Heart right ventricle (tissue), 16 donors: ENCODE results near the gene NWD2. TPM values are rescaled to one million over a fixed set of nuclear protein-coding genes. Genes with fewer than 3 reads are reported as not detected.

Experiments
- ATAC-seq, 8 donors: fragments of 200-7000 bp; cut with Tn5 transposase; one replicate each; pipeline ENCODE4 v1.9.1; 2020; ENCODE audit warnings: mild to moderate bottlenecking in 8 of 8, moderate library complexity in 8 of 8, moderate number of reproducible peaks in 1 of 8
- DNase-seq, 2 donors: peaks; one replicate each; pipeline ENCODE4 v3.0.0-alpha.2; 2020
- H3K27ac ChIP-seq, 10 donors: fragments of 200-600 bp; sonication (generic) in 2 of 10; one replicate each; pipeline versions ENCODE4 v1.5.0 to v1.8.0; 2020 to 2022; ENCODE audit warnings: mild to moderate bottlenecking in 3 of 10
- H3K27me3 ChIP-seq, 7 donors: fragments of 200-600 bp; one replicate each; pipeline ENCODE4 v1.8.0; 2021 to 2022; ENCODE audit warnings: mild to moderate bottlenecking in 2 of 7
- H3K36me3 ChIP-seq, 9 donors: fragments of 200-600 bp; sonication (generic) in 1 of 9; one replicate each; pipeline versions ENCODE4 v1.5.0 to v1.8.0; 2020 to 2022; ENCODE audit warnings: mild to moderate bottlenecking in 2 of 9
- H3K4me1 ChIP-seq, 9 donors: fragments of 200-600 bp; sonication (generic) in 1 of 9; one replicate each; pipeline versions ENCODE4 v1.5.0 to v1.8.0; 2020 to 2022; ENCODE audit warnings: mild to moderate bottlenecking in 4 of 9
- H3K4me3 ChIP-seq, 10 donors: fragments of 200-600 bp; sonication (generic) in 2 of 10; one replicate each; pipeline versions ENCODE4 v1.5.0 to v1.8.0; 2020 to 2022; ENCODE audit warnings: mild to moderate bottlenecking in 7 of 10, moderate library complexity in 2 of 10
- H3K9me3 ChIP-seq, 11 donors: fragments of 200-600 bp in 10 of 11; sonication (generic) in 2 of 11; one replicate each; pipeline versions ENCODE4 v1.5.0 to v1.8.0; 2013 to 2022; ENCODE audit warnings: mild to moderate bottlenecking in 2 of 11, control low read depth in 1 of 11, moderate library complexity in 1 of 11
- CTCF ChIP-seq, 9 donors: fragments of 200-600 bp; sonication (generic) in 2 of 9; IDR thresholded peaks; one replicate each; pipeline versions ENCODE4 v1.5.0 to v1.8.0; 2021 to 2022; ENCODE audit warnings: antibody characterized with exemption in 9 of 9, mild to moderate bottlenecking in 5 of 9, moderate library complexity in 1 of 9
- WGBS, 2 donors: extraction: QIAGEN DNeasy Blood & Tissue Kit; methylation state at CpG; one replicate each; pipeline ENCODE4 v1.1.7; 2013; ENCODE audit warnings: inconsistent platforms in 1 of 2; 5-methylcytosine and 5-hydroxymethylcytosine counted together
- intact Hi-C, 10 donors: fragments of 100-400 bp; cut with DNase I; formaldehyde crosslinking; loops; one replicate each; pipeline versions ENCODE4 v1.11.1 to v1.14.2; 2022
- polyA plus RNA-seq, 2 donors: library from polyadenylated mRNA; stranded (reverse); fragments of 200-250 nt; gene quantifications; one replicate each; pipeline ENCODE4 v1.2.3, GENCODE V29; 2013
- total RNA-seq, 10 donors: library from RNA; stranded (reverse); fragmentation: NEBNext Ultra II Directional in 3 of 10; extraction: Animal tissue kit (Norgen Biotek cat#: 25700) in 3 of 10; gene quantifications; one replicate each; pipeline versions ENCODE4 v1.2.1 to v1.2.4, GENCODE V29; 2021 to 2023
- donor health status: Arrhythmogenic right ventricular cardiomyopathy.
- donor health status: ischemic (EF 13 %, LVEDD 7.1; RV severe dilation, severe dysfunction).
- donor health status: healthy with polysubstance abuse.
- donor health status: DM: no; HTN: yes; CAD: no.
- donor health status: DM: no; HTN: no; CAD: no.
- donor health status: ischemic (EF 25% LVEDD 6.9; RV normal size, moderate dysfunction).
- donor health status: ischemic (EF 25% LVEDD 5.7; RV mildly dilated, moderate dysfunction).
- donor health status: healthy.
- donor health status: DM: yes; HTN: yes; CAD: no.
- donor health status: Ischemic cardiomyopathy.
- donor health status: ischemic (EF 35%, LVEDD 5.7; RV mildly dilated, moderate dysfunction).
- donor health status: nonischemic (EF 11% LVEDD 7.7; RV severe dilation, severe dysfunction).
- donor health status: DM: yes; HTN: yes; CAD: no.
- donor health status: PGD.
- donor health status: ischemic (EF 29% LVEDD 5.4; RV normal size, mild dysfunction).
- donor health status: nonischemic (EF 23%, LVEDD 6.1; RV moderate dilation, normal function).

NWD2 gene
- total and polyA plus RNA-seq, 12 donors, result 0.02 to 0.37 (median 0.04) TPM; not detected in 7

DNA sequence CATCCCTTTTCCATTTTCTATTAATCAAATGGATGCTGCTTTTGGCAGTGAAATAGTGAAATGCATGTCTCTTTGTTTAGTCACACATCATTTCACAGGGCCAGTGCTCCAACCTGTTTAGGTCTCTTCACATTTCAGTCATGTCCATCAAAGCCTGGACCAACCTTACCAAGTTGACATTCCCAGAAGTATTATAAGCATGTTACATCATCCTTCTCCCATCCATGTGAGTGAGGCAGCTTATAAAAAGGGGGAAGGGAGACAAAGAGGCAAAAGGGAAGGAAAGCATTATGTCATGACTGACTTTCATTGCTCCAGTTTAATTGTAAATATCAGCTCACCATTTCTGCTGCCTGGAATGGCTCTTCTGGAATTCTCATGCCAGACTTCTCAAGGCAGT lies 94.4 kb downstream of the NWD2 start:
- intact Hi-C loops, result no loop called here
- TF ChIP-seq CTCF (IDR thresholded peaks at IDR 0.05), result no peak
- no peaks in the 10 kb centered on the region for H3K27me3 ChIP-seq
- no peak for ATAC-seq
- no peaks in the 10 kb centered on the region for H3K4me1 ChIP-seq
- no peaks in the 10 kb centered on the region for H3K36me3 ChIP-seq
- H3K4me3 ChIP-seq, result no peak overlapping the region
- H3K9me3 ChIP-seq, result peaks cover 0 to 7% (median 0%) of the 10 kb centered on the region in 11 donors
- no peak for DNase-seq
- no peak overlapping the region for H3K27ac ChIP-seq

- 88 to 93% methylated on average over 2 of the region's 2 CpGs for WGBS, 2 donors
- no peak for DNase-seq
These were observed 114.2 kb downstream of the NWD2 start for GRCh38 chr4:37358748-37359147.

GRCh38 chr4:37359261-37359660 lies 114.7 kb downstream of the NWD2 start:
- no peak for TF ChIP-seq CTCF (IDR thresholded peaks at IDR 0.05)
- H3K4me3 ChIP-seq, result no peak overlapping the region
- H3K9me3 ChIP-seq, result no peaks in the 10 kb centered on the region
- DNase-seq (no peak), ATAC-seq (no peak)
- peaks cover 0 to 7% (median 0%) of the 10 kb centered on the region in 7 donors for H3K27me3 ChIP-seq
- 40 to 44% methylated on average over 4 of the region's 4 CpGs for WGBS, 2 donors
- no peak overlapping the region for H3K27ac ChIP-seq
- no peaks in the 10 kb centered on the region for H3K36me3 ChIP-seq
- intact Hi-C loops, result no loop called here
- H3K4me1 ChIP-seq, result no peaks in the 10 kb centered on the region

More at GRCh38 chr4:37358748-37359147, 114.2 kb downstream of the NWD2 start:
- TF ChIP-seq CTCF (IDR thresholded peaks at IDR 0.05), result no peak
- Histone ChIP-seq H3K9me3 (no peaks in the 10 kb centered on the region), H3K4me1 (no peaks in the 10 kb centered on the region), H3K4me3 (no peak overlapping the region), H3K36me3 (no peaks in the 10 kb centered on the region), H3K27me3 (peaks cover 0 to 7% (median 0%) of the 10 kb centered on the region in 7 donors), H3K27ac (no peak overlapping the region)
- intact Hi-C loops, result no loop called here
- no peak for ATAC-seq

- Histone ChIP-seq H3K27ac (no peak overlapping the region), H3K4me3 (no peak overlapping the region), H3K4me1 (no peaks in the 10 kb centered on the region), H3K9me3 (no peaks in the 10 kb centered on the region), H3K27me3 (peaks cover 0 to 7% (median 0%) of the 10 kb centered on the region in 7 donors), H3K36me3 (no peaks in the 10 kb centered on the region)
- DNase-seq, result no peak
- intact Hi-C loops, result no loop called here
- TF ChIP-seq CTCF (IDR thresholded peaks at IDR 0.05), result no peak
- ATAC-seq, result no peak
These were observed 121.3 kb downstream of the NWD2 start for GRCh38 chr4:37365888-37366287.
